Stimulated activated CD8-positive, alpha-beta memory T cell treated with anti-CD3 and anti-CD28 coated beads, Interleukin-15, amount 100 ng/mL, for 4 hours (primary cell): ENCODE results near the gene PSMC3.

ENCODE experiments used
- DNase-seq, 2 donors: peaks; one replicate each; pipeline ENCODE4 v3.0.0-alpha.2; 2020; ENCODE audit warnings: low read depth in 2 of 2

Gene PSMC3

GRCh38 chr11:47376525-47377371, 49.5 kb downstream of the PSMC3 start:
- no peak for DNase-seq

GRCh38 chr11:47376107-47376524, 50.1 kb downstream of the PSMC3 start:
- no peak for DNase-seq

- DNase-seq, result no peak
Measured at GRCh38 chr11:47375546-47376085, 50.6 kb downstream of the PSMC3 start.

- no peak for DNase-seq
Measured at GRCh38 chr11:47375020-47375419, 51.2 kb downstream of the PSMC3 start.

- DNase-seq, result no peak
Measured at GRCh38 chr11:47374720-47375019, 51.6 kb downstream of the PSMC3 start.

- DNase-seq, result peak; percentile 55 to 65
Measured at GRCh38 chr11:47373876-47374719, 52.1 kb downstream of the PSMC3 start.

GRCh38 chr11:47372422-47372821, 53.8 kb downstream of the PSMC3 start:
- DNase-seq, result no peak

- DNase-seq, result no peak
Measured at GRCh38 chr11:47369676-47370075, 56.6 kb downstream of the PSMC3 start.
